Stimulated activated CD8-positive, alpha-beta memory T cell treated with anti-CD3 and anti-CD28 coated beads, Interleukin-2, amount 100 ng/mL, for 1 hour (primary cell): ENCODE results near the gene UGT1A4.

Experiments used
- DNase-seq, 2 donors: peaks; one replicate each; pipeline ENCODE4 v3.0.0-alpha.2; 2020; ENCODE audit warnings: low read depth in 2 of 2

The UGT1A4 gene

DNA sequence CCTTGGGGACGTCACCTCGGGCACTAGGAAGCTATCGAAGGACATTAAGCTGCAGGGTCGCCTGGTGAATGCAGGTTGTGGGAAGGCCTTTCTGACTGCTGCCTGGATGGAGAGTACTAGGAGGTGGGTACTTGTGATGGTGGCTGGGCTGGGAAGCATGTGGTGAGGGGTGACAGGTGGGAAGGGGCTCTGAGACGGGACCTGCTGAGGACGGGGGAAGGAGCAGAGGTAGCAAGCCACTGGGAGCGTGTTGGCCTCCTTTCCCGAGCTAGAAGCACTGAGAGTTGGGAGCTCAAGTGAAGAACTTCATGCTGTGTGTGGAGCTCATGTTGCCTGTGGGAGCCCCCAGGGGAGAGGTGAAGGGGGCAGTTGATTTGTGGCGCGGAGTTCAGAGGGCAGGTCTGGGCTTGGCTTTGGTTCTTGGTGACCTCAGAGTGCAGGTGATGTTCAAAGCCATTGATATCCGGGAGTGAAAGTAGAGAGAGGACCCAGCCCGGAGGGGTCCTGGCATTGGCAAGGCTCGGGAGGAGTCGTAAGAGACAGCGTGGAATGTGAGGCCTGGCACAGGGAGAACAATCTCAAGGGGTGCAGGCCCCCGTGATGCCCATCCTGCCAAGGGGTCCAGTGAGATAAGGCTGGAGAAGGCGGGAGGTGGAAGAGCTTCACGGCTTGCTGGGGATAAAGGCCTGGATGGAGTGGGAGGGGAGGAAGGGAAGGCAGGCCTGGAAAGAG is 72.8 kb downstream of the UGT1A4 start:
- DNase-seq: no peak

DNA sequence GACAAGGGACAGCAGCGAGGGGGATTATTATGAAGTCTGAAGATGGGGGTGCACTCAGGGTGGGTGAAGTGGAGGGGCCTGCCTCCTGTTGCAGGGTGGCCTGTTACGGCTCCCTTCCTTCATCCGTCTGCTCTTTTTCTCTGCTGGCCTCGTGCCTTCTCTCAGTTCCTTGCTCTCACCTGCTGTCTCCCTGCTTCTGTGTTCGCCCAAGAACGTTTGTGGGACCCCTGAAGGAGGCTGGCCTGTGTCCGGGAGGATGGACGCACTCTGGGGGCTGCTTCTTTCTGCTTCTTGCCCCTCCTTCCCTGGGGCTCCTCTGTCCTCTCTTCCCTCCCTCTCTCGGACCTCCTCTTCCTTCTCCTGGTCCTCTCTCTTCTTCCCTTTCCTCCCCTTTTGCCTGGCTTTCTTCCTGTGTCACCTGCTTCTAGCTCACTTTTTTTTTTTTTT is 73.4 kb downstream of the UGT1A4 start:
- DNase-seq: no peak

DNA sequence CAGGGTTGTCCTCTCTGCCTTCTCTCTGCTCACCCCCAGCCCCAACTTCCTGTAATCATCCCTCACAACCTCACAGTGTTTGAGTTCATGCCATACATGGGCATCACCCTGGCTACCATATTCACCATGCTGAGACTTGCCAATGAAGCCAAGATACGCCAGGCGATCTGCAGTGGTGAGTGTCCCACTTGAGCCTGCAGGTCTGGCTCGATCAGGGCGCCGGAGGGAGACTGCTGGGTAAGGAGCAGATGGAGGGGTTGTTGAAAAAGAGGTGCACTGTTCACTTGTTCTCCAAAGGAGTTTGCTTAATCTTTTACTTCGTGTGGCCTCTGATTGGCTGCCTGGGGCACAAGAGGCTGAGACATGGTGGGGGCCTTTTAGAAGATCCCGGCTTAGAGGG is 74.2 kb downstream of the UGT1A4 start:
- no peak for DNase-seq

DNA sequence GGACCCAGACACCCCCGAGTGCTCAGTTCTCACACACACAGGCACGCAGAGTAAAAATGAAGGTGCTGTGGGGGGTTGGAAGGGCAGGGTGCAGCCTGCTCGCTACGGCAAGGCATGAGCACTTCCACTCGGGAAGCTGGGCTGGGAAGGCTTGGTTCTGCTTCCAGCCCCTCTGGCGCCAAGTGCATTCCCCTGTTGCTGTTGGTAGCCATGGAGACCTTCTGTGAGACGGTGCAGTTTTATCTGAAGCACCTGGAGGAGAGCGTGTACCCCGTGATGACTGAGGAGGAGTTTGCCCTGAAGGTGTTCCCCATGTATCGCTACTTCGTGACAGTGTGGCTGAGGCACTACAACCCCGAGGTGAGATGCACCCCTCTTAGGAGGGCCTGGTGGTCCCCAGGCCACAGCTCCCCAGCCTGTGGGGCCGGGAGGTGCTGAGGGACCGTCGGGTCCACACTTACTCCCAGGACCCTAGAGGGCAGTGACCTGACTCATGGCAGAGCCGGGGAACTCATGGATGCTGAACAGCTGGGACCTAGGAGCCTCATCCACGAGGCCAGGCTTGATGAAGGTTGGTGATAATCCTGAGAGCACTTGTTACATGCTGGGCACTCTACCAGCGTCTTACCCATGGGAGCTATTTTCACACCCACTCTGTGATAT is 75.1 kb downstream of the UGT1A4 start:
- DNase-seq: no peak

DNA sequence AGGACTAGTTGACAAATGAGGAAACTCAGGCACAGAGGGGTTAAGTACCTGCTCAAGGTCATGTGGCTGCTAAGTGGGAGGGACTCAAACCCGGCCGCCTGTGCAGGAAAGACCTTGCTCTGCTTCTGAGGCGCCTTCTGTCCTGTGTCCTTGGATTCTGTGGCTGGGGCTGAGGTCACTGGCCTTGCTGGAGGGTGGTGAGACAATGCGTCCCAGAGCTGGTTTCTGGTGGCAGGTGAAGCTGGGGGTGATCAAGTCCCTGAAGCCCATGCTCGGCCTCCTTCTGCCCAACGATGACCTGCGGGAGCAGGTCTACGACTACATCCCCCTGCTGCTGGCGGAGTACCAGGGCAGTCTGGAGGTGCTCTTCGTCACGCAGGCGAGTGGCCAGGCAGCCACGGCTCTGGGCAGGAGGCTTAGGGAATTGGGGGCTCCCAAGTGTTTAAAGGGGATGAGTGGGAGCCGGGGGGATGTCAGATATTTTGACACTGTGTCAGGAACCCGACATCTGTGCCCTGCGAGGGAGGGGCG is 75.7 kb downstream of the UGT1A4 start:
- DNase-seq: no peak

DNA sequence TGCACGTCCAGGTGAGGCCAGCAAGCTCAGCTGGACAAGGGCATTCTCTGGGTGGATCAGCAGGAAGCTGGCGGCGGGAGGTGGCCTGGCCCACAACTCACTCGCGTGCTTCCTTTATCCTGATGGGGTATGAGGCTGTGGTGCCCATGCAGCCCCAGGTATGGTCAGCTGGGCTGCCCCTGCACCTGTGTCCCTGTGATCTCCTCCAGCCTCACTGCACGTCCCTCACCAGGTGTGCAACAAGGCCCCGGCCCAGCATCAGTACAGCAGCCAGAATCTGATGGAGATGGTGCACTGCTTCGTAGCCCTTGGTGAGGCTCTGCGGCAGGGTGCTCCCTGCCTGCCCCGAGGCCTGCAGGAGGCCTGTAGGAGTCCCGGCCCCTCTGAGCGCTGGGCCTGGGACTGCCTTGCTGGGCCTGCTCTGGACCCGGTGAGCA is 77.2 kb downstream of the UGT1A4 start:
- no peak for DNase-seq

DNA sequence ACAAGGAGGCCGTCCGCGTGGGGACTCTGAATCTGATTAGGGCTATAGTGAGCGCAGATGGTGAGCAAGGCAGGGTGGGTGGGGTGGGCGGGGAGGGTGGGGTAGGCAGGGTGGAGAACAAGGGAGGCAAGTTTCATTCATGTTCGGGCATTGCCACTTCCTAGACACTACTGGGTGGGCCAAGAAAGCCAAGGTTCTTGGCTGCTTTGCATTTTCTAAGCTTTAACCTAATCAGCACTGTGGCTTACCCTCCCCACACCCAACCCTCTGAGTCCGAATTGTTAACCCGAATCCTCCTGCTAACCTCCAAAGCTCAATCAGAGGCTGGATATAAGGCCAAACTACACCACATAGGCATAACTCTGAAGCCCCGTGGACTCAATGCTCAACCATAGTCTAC is 77.7 kb downstream of the UGT1A4 start:
- no peak for DNase-seq

DNA sequence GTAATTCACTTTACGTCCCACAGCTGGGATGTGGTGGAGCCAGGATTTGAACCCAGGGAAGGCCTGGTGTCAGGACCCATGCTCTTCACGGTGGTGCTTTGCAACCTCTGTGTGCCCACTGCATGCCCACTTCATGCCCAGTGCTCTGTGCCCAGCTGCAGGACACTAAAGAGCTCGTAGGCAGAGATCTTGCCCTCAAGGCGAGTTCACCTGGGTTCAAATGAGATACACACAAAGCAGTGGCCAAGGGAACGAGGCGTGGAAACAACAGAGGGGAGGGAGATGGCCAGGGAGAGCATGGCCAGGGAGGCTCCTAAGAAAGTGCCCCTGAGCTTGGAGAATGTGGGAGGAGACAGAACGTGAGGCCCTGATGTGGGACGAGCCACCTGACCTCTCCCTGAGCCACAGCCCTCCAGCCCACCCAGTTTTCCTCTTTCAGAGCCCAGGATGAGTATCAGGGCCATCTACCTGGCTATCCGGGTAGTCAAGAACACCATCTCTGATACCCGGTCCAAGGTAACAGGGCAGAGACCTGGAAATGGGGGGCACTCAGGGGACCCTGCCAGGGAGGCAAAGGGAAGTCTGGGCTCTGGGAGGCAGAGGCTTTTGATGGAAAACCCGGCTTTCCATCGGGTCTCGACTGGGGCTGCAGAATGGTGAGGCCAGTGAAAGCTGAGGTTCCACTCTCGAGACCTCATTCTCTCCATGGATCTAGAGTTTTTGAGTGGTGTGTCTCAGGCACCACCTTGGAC is 80.0 kb downstream of the UGT1A4 start:
- DNase-seq: no peak

DNA sequence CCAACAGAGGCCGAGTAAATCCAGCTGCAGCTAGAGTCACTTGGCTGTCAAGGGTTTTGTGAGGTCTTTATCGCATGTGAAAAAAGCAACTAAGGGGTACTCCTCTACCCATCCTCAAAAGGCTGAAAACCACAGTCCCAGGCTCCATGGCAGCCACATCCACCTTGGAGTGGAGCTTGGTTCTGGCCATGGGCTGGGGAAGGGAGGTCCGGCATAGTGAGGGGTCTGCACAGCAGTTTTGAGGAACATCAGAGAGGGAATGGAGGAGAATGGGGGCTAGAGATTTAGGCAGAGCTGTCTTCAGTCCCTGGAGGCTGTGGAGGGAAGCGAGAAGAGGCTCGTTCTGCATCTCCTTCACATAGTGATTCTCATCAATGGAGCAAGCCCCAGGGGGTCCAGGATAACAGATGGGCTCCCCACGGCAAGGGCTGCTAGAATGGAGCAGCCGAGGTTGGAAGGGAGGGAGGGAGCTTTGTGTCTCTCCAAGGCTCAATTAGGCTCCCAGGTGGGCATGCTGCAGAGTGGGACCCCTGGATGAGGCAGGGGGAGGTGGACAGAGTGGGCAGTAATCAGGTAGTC is 80.6 kb downstream of the UGT1A4 start:
- DNase-seq: no peak

DNA sequence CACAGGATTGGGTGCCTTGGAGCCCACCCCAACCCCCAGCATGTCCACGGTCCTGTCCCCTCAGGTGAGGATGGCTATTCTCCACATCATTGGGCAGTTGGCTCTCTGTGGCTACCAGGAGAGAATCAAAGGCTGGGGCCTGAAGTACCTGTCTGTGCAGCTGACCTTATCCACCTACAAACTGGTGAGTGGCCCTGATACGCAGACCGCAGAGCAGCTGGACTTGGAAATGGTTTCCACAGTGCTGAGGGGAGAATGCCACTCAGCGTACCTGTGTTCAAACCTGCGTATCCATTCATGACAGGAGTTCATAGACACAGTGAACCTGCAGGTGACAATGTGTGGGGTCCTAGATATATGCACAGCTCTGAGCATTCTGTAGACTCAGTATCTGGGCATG is 81.2 kb downstream of the UGT1A4 start:
- DNase-seq: no peak

DNA sequence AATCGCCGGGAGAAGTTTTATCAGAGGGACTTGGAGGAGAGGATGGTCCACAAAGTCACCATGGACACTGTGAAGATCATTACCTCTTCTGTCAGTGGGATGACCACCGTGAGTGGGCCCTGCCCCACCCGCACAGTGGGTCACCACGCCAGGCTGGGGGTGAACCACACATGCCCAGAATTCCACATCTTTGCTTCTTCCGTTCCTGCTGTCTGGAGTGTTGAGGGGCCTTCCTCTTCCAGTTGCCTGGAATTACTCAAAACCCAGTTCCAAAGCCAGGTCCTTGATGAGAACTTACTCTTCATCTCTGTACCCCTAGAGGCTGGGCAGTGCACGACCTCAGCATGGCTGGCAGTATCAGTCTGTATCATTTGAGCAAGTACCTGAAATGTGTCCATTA is 81.7 kb downstream of the UGT1A4 start:
- DNase-seq: no peak

DNA sequence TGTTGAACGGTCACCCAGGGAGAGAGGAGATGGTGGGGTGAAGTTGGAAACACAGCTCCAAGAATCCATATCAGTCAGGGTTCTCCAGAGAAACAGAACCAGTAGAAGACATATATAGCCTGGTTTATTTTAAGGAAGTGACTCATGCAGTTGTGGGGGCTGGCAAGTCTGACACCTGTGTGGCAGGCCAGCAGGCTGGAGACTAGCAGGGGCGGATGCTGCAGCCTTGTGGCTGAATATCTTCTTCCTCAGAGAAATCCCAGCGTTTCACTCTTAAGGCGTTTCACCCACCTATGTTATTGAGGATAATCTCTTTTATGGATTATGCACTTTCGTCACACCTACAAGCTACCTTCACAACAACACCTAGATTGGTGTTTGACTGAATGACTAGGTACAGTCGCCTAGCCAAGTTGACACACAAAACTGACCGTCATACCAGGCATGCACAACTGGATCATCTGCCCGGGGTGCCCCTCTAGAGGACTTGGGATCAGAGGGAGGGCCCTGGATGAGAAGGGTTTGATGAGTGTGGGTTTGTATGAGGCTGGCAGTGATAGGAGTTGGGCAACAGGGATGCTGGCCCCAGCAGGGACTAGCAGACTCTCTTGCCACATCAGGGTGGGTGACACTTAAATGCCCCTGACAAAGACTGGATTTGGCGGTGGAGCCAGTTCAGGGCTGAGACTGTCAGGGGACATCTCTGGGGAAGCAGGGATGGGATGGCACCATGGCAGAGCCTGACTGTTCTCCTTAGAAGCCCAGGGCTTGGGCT is 83.0 kb downstream of the UGT1A4 start:
- no peak for DNase-seq

DNA sequence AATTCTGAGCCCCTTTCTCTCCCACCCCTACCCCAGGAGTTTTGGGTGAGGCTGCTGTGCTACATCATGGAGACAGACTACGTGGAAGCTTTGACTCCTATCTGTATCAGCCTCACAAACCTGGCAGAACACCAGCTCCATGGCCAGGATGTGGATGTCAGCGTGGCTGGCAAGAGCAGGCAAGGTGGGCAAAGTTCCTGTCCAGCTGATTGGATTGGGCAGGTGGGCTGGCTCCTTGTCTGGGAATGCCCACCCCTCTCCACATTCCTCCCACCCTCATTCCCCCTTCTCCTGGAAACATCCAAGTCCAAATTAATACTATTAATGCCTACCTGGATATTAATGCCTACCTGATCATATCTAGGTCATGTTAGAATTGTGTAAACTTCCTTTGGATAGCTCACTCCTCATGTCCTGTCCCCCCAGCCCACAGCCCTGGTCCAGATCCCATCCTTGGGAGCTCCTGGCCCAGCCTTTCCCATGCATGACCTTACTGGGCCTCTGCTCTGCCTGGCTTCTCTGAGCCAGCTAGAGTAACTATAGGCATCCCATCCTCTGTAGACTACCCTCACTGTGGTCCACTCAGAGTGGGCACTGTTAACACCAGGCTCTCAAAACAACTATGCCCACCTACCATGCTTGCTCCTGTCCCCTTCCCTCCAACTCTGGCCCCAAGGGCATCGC is 83.7 kb downstream of the UGT1A4 start:
- no peak for DNase-seq

DNA sequence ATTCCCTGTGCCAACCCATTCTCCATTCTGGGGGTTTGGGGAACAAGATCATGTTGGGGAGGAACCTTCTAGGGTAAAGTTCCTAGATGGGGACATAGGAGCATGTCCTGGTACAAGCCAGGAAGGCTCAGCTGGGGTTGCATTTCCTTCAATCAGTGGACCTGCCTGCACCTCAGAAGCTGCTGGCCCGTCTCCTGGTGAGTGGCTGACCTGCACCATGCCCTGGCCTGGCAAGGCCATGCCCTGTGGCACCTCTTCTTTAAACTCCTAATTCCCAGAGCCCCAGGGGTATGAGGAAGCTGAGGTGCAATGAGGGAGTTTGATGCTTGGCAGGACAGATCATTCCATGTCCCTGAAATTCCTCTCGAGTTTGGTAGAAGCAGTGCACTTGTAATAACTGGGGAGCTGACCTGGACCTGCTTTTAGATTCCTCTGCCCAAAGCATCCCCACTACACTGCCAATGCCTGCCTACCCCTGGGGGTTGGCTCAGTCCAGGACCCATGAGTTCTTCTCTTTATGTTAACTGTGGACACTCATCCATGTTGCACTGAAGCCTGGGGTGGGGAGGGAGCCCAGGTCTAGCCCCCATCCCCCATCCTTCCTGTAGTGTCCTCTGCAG is 84.9 kb downstream of the UGT1A4 start:
- DNase-seq: no peak

DNA sequence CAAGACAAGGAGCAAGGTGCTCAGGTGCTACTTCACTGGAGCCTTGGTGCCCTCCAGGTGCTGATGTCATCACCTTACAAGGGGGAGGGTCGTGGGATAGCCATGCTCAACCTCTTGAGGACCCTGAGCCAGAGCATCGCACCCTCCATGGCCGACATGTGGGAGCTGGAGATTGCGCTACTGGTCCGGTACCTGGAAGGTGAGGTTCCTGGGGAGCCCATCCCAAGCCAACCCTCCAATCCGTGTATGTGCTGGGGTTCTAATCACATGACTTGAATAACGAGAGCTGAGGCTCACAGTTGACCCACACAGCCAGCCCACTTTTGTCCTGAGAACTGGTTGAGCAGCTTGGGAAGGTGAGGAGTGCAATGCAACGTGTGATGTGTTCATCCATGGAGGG is 85.5 kb downstream of the UGT1A4 start:
- no peak for DNase-seq

DNA sequence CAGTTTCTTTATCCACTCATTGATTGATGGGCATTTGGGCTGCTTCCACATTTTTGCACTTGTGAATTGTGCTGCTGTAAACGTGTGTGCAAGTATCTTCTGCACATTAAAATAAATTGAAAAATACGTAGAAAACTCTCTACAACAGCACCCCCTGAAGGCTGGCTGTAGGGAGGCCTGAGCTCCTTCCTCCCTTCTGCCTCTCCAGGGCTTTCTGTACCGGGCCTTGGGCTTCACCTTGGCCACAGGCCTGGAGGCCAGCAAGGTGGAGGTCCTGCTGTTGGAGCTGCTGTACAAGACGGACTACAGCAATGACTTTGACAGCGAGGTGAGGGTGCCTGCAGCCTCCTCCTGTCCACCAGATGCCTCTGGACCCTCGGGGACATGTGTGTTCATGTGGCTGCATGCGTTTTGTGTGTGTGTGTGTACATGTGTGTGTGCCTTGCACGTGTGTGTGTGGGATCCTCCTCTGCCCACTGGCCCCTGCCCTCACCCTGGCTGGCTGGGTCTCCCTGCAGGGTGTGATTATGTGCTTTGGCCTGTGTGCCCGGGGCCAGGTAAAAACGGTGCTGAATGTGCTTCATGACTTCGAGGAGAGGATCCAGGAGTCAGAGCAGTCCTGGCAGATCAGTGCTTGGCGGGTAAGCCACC is 88.8 kb downstream of the UGT1A4 start:
- no peak for DNase-seq

DNA sequence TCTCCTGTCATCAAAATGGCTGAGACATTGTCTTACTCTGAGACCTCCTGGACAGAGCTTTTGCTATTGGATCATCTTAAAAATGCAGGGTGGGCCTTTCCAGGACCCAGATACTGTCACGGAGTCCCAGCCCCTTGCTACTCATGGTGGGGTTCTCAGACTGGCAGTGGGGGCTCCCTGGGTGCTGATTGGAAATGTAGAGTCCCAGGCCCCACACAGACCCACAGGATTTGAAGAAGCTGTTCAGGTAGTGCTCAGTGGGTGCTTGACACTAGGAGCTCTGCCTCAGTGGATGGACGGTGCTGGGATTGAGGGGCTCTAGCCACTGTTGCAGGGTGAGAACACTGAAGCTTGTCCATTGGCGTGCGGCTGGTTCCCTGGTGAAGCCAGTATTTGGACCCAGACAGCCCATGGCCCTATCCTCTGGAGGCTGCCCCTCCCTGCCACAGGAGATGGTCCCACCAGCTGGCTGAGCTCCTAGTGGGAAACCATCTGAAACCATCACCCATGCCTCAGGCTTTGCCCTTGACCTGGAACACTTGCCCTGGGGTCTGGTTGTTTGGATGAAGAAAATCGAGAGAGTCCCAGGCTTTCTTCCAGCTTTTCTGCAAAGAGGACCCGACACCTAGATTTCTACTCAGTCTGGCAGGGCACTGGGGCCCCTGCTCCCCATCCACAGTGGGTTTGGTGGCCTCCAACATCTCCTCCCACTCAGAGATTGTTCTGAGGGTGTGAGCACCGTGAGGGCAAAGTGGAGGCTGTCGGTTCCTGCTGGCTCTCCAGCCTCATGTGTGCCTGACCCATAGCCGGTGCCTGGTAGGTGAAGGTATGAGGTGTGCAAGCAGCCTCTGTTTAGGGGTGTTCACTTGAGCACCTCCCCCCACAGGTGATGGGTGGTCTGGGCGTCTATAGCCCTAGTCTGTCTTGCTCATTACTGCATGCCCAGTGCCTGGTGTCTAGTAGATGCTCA is 89.7 kb downstream of the UGT1A4 start:
- DNase-seq: no peak

DNA sequence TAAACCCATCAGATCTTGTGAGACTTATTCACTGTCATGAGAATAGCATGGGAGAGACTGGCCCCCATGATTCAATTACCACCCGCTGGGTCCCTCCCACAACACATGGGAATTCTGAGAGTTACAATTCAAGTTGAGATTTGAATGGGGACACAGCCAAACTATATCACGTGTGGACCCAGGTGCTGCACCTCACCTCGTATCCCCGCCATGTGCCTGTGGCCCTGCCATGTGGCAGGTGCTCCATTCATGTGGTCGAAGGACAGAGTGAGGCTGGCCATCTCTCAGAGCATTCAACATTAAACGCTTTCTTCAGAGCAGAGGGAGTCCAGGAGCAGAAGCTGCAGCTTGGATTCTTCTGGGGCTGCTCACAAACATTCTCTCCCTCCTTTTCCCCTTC is 91.8 kb downstream of the UGT1A4 start:
- no peak for DNase-seq

DNA sequence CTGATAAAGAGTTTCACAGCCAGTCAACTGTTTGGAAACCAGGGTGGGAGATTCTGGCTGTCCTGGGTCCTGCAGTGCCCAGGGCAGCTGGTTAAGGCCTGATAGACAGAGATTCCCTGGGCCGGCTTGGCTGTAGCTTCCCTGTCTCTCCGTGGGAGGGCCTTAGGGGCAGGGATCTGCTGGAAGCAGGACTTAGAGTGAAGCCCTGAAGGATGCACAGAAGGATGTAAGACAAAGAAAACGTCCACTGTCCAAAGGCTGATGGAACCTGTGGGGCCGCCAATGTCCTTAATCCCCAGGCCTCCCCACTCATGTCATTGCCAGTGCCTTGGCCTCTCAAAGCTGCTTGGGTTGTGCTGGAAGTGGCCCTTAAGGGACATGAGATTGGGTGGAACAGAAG is 92.6 kb downstream of the UGT1A4 start:
- no peak for DNase-seq
